Endometrial microvascular endothelial cells (primary cell): Measurements from ENCODE around the gene APC. TPM values are rescaled to one million over a fixed set of nuclear protein-coding genes. Genes with fewer than 3 reads are reported as not detected.
"Not testable (repeated sequence)": the region's sequence is repeated elsewhere in the genome, so short reads cannot be mapped to it uniquely, and the experiment has no call there.

Source experiments
- in situ Hi-C: cut with HindIII; loops from 2 replicates; pipeline ENCODE4 v1.10.0; 2017; ENCODE audit warnings: low sequenced_read_pairs, low pct_unique_long_range_greater_than_20kb; ENCODE audit errors: inconsistent ontology term
- total RNA-seq: library from RNA; depleted of rRNA; stranded (reverse); fragments of >200 nt; gene quantifications from one replicate; pipeline ENCODE4 v1.2.3, GENCODE V29; 2015; ENCODE audit errors: inconsistent ontology term

The APC gene
- total RNA-seq, 1 donor from 2014 or later, result 28.1 TPM

GRCh38 chr5:112711436-112711835, 26.2 kb upstream of the APC start:
- in situ Hi-C loops, result no loop called here

DNA sequence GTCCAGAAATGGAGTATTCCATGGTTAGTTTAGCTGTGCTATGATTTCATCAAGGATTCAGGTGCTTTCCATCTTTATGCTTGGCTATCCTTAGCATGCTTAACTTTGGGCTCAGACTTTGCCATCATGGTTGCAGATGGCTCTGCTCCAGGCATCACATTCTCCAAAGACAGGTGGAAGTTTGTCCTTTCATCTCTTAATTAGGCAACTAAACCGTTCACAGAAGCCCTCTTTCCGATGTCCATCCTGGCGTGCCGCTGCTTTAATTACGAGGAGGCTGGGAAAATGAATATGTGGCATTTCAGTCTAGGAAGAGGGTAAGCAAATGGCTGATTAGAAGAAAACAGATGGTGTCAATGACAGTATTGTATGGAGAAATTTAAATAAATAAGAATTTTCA, 24.5 kb upstream of the APC start:
- in situ Hi-C loops, result no loop called here

DNA sequence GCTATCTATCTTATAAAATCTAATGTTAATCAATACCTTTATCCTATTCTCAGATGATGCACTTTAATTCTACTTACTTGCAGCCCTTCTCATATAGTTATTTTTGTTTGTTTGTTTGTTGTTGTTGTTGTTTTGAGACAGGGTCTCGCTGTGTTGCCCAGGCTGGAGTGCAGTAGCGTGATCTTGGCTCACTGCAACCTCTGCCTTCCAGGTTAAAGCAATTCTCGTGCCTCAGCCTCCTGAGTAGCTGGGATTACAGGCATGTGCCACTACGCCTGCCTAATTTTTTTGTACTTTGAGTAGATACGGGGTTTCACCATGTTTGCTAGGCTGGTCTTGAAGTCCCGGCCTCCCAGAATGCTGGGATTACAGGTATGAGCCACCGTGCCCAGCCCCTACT, 20.8 kb upstream of the APC start:
- in situ Hi-C loops, result not testable (repeated sequence)

DNA sequence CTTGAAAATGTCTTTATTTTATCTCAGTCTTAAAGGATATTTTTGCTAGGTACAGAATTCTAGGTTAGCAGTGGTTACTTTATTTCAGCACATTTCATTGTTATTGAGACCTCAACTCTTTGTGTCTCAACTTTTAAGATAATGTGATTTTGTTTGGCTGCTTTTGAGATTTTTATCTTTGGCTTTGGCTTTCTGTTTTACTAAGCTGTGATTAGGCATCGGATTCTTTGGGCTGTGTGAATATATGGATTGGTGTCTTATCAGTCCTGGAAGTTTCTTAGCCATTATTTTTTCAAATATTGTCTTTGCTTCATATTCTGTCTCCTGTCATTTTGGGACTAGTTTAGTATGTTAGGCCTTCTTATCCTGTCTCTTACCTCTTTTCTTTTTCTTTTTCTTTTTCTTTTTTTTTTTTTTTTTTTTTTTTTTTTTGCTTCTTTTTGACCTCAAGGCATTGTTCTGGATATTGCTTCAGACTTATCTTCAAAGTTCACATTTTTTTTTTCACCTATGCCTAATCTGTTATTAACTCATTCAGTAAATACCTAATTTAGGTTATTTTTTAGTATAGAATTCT, 20.1 kb upstream of the APC start:
- in situ Hi-C loops, result no loop called here

GRCh38 chr5:112718344-112718743, 19.3 kb upstream of the APC start:
- in situ Hi-C loops, result no loop called here

GRCh38 chr5:112720576-112720975, 17.1 kb upstream of the APC start:
- in situ Hi-C loops, result no loop called here

DNA sequence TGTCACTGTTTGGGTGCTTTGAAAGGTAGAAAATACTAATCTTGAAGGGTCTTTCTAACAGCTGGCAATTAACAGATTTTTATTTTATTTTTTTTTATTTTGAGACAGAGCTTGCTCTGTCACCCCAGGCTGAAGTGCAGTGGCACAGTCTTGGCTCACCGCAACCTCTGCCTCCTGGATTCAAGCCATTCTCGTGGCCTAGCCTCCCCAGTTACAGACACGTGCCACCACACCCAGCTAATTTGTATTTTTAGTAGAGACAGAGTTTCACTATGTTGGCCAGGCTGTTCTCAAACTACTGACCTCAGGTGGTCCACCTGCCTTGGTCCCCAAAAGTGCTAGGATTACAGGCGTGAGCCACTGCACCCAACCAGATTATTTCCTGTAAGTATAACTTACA, 12.8 kb upstream of the APC start:
- in situ Hi-C loops, result no loop called here

GRCh38 chr5:112729630-112730029, 8.1 kb upstream of the APC start:
- in situ Hi-C loops, result no loop called here

- in situ Hi-C loops, result no loop called here
Observed at GRCh38 chr5:112732131-112732530, 5.6 kb upstream of the APC start.

DNA sequence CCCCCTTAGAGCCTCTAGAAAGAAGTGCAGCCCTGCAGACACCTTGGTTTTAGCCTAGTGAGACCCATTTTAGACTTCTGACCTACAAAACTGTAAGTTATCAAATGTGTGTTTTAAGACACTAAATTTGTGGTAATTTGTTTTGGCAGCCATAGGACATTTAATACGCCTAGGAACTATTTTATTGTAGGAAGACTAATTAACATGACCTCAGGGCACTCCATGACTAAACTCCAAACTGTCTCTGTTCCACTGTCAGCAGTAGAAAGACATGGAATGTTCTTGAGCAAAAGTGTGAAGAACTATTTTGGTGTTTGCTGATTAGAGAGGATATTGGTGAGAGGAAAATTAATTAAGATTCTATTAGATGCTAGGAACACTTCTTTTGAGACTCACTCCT, 4.1 kb upstream of the APC start:
- in situ Hi-C loops, result no loop called here

DNA sequence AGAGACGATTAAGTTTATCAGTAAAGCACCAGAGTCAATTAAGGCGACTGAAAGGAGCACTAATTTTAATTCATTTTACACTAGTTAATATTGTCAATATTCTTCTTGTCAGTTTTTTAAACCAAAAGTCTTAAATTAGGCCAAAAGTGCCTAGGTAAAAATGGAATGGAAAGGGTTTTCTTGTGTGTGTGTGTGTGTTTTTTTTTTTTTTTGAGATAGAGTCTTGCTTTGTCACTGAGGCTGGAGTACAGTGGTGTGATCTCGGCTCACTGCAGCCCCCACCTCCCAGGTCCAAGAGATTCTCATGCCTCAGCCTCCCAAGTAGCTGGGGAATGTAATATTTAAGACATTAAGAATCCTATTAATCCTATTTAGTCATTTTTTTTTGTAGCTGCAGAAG, 3.1 kb upstream of the APC start:
- in situ Hi-C loops, result no loop called here

DNA sequence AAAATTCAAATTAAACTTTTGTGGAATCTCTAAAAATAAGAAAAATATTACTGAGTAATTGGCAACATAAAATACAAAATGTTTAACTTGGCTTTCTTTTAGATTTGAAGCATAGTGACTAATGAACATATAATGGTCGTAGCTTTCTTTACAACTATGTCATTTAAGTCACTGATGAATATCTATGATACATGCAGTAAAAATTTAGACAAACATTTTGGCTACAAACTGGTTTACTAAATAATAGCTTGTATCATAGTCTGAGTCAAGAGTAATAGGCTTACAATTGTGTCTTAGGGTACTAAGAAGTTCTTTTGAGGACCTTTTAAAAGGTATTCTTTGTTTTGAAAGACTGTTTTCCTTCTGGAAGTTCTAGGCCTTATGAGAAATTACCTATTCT, 2.0 kb upstream of the APC start:
- in situ Hi-C loops, result no loop called here

GRCh38 chr5:112737070-112737462, 619 bp upstream of the APC start:
- in situ Hi-C loops, result no loop called here

DNA sequence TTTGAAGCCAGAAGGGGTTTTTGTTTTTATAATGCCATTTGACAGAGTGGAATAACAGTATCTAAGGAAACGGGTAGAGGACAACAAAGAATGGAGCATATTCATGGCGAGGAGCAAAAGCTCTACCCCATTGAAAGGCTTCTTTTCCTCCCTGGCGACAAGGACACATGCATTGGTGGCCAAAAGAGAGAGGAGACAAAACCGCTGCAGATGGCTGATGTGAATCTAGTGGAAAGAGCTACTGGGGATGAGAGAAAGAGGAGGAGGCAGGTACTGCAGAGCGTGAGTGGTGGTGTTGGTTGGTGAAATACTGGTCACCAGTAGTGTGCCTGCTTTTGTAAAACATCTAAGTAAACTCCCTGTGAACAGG, 491 bp downstream of the APC start:
- in situ Hi-C loops, result no loop called here

DNA sequence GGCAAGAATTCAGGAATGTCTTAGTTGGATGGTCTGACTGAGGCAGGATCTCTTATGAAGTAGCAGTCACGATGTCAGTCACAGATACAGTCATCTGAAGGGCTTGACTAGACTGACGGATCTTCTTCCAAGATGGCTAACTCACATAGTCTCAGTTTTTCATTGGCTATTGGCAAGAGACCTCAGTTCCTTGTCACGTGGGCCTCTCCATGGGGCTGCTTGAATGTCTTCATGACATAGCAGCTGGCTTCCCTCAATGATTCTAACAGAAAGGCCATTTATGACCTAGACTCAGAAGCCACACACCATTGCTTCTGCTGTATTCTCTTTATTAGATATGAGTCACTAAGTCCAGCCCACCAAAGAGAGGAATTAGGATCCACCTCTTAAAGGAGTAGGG, 4.7 kb downstream of the APC start:
- in situ Hi-C loops, result no loop called here

DNA sequence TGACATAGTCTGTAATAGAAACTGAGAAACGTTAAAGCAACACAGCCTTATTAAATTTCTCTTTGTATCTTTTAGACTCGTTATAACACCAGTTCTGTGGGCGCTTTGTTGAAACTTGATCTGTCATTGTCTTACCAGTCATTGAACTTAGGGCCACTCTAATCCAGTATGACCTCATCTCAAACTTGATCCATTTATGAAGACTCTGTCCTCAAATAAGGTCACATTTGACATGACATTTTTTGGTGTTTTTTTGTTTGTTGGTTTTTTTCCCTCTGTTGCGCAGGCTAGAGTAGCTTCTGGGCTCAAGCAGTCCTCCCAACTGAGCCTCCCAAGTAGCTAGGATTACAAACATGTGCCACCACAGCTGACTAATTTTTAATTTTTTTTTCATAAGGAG, 5.9 kb downstream of the APC start:
- in situ Hi-C loops, result no loop called here

DNA sequence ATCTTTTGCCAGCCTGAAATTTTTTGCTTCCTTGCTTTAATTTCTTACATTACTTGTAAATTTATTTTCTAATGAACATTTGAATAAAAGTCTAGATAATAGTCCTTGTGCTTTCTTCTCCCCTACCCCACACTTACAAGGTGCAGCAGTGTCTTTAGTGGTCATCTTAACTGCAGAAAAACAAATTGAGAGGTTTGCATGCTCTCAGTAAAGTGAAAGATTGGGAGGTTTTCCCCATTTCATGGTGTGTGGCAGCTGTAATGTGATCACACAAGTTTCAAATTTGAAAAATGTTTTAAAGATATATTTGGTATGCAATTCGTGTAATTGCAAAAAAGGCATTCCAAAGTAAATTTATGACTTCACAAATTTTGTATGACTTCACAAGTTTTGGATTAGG, 14.7 kb downstream of the APC start:
- in situ Hi-C loops, result no loop called here

GRCh38 chr5:112755703-112756102, 18.0 kb downstream of the APC start:
- in situ Hi-C loops, result no loop called here

DNA sequence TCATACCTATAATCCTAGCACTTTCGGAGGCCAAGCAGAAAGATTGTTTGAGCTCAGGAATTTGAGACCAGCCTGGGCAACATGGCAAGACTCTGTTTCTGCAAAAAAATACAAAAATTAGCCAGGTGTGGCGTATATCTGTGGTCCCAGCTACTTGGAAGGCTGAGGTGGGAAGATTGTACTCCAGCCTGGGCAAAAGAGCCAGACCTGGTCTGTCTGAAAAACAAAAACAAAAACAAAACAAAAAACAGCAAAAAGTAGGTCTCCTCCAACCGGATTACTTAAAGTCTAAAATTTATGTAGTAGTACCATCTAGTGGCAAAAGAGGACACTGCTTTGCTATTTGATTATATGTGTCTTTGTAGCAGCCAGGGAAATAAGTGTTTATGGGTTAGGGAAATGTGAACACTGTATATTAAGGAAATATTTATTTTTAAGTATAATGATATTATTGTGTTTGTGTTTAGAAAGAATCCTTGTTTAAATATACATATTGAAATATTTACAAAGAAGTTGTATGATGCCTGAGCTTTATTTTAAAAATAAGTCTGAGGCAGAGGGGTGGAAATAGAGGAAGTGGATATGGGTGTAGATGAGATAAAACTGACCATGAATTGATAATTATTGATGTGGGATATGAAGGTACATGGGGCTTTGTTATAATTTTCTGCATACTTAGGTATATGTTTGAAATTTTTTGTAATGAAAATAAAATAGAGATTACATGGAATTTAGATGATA, 20.0 kb downstream of the APC start:
- in situ Hi-C loops, result no loop called here

DNA sequence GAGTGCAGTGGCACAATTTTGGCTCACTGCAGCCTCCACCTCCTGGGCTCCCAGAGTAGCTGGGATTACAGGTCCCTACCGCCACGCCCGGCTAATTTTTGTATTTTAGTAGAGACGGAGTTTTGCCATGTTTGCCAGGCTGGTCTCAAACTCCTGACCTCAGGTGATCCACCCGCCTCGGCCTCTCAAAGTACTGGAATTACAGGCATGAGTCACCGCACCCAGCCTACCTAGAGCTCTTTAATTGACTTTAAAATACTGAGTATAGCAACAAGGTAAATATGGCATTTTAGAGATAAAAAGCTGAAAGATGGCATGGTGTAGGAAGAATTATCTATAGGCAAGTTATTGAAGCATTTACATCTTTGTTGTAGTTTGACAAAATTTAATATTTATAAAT, 21.0 kb downstream of the APC start:
- in situ Hi-C loops, result no loop called here
